ENCODE data around the gene SLC39A7. TPM values are rescaled to one million over a fixed set of nuclear protein-coding genes. Genes with fewer than 3 reads are reported as not detected.

Gene SLC39A7, protein sequence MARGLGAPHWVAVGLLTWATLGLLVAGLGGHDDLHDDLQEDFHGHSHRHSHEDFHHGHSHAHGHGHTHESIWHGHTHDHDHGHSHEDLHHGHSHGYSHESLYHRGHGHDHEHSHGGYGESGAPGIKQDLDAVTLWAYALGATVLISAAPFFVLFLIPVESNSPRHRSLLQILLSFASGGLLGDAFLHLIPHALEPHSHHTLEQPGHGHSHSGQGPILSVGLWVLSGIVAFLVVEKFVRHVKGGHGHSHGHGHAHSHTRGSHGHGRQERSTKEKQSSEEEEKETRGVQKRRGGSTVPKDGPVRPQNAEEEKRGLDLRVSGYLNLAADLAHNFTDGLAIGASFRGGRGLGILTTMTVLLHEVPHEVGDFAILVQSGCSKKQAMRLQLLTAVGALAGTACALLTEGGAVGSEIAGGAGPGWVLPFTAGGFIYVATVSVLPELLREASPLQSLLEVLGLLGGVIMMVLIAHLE
- 107 to 124 TPM (median 114 TPM) in 5 replicates for total RNA-seq (2022; extraction: Qiagen RNA extraction; ENCODE audit: low read depth)

GRCh38 chr6:33200219-33201146 lies at the start of gene SLC39A7, which contains the start of gene RXRB:
SLC39A7 (plus strand) TSS chr6:33200867; CDS start chr6:33201246, 379 bp downstream.
RXRB (minus strand) TSS chr6:33200665; CDS start chr6:33200476, 189 bp downstream.

DNA sequence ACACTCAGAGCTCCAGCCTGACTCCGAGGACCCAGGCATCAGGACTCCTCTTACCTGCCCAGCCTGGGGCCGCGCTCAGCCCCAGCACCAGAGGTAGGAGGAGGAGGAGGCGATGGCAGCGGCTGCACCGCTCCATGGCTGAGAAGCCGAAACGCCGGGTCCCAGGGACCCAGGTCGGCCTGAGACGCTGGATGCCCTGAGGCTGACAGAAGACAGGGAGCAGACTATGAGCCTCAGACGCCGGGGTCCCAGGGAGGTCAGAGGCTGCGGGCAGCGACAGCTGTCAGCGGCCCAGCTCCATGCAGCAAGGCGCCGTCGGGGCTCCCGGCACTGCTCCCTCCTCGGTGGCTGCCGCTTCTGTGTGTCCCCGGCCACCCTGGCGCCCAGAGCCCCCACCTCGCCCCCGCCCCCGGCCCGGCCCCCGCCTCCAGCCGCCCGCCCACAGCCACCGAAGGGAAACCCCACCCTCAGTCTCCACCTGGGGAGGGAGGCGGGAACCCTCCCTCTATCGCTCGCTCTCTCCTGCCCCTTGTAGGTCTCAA lies 8.5 kb upstream of the SLC39A7 start, which contains the start of gene COL11A2:
Gene COL11A2 (minus strand): TSS at position 363 of the 542 bp plus-strand sequence. CDS start 227 bp downstream, at position 136.

GRCh38 chr6:33204415-33205190 lies 3.9 kb downstream of the SLC39A7 start, which contains the start of gene HSD17B8:
HSD17B8 (plus strand) TSS chr6:33204655; CDS start chr6:33204669, 14 bp downstream.

GRCh38 chr6:33208091-33208967 lies 7.7 kb downstream of the SLC39A7 start, which contains the start of gene RING1:
RING1 (plus strand) TSS chr6:33208500; CDS start chr6:33208823, 323 bp downstream.

Other genes with a start within 250 kb of the SLC39A7 start
- gene HLA-DMA, start 247.8 kb upstream of the SLC39A7 start, total RNA-seq (2022; extraction: Qiagen RNA extraction; ENCODE audit: low read depth) = 2.2 to 3.7 TPM (median 3.3 TPM) in 5 replicates
- 130 to 163 TPM (median 144 TPM) in 5 replicates for gene BRD2, start 232.3 kb upstream of the SLC39A7 start, total RNA-seq (2022; extraction: Qiagen RNA extraction; ENCODE audit: low read depth)
- not detected in 5 replicates for gene HLA-DOA, start 191.3 kb upstream of the SLC39A7 start, total RNA-seq (2022; extraction: Qiagen RNA extraction; ENCODE audit: low read depth)
- 0.10 TPM in 1 of 5 replicates, not detected in the others for gene HLA-DPA1, start 127.2 kb upstream of the SLC39A7 start, total RNA-seq (2022; extraction: Qiagen RNA extraction; ENCODE audit: low read depth)
- gene HLA-DPB1, start 124.9 kb upstream of the SLC39A7 start, total RNA-seq (2022; extraction: Qiagen RNA extraction; ENCODE audit: low read depth) = not detected in 5 replicates
- 0.72 to 1.3 TPM (median 0.89 TPM) in 5 replicates for gene COL11A2, start 8.4 kb upstream of the SLC39A7 start, total RNA-seq (2022; extraction: Qiagen RNA extraction; ENCODE audit: low read depth)
- 15.3 to 22.5 TPM (median 21.5 TPM) in 5 replicates for gene RXRB, start 202 bp upstream of the SLC39A7 start, total RNA-seq (2022; extraction: Qiagen RNA extraction; ENCODE audit: low read depth)
- gene HSD17B8, start 3.8 kb downstream of the SLC39A7 start, total RNA-seq (2022; extraction: Qiagen RNA extraction; ENCODE audit: low read depth) = 13.1 to 16.0 TPM (median 14.4 TPM) in 5 replicates
- gene RING1, start 7.6 kb downstream of the SLC39A7 start, total RNA-seq (2022; extraction: Qiagen RNA extraction; ENCODE audit: low read depth) = 20.4 to 27.4 TPM (median 26.6 TPM) in 5 replicates
- 15.2 to 19.0 TPM (median 18.3 TPM) in 5 replicates for gene VPS52, start 71.0 kb downstream of the SLC39A7 start, total RNA-seq (2022; extraction: Qiagen RNA extraction; ENCODE audit: low read depth)
- 2,439 to 2,832 TPM (median 2,552 TPM) in 5 replicates for gene RPS18, start 71.2 kb downstream of the SLC39A7 start, total RNA-seq (2022; extraction: Qiagen RNA extraction; ENCODE audit: low read depth)
- gene B3GALT4, start 76.3 kb downstream of the SLC39A7 start, total RNA-seq (2022; extraction: Qiagen RNA extraction; ENCODE audit: low read depth) = 0.48 to 0.70 TPM (median 0.67 TPM) in 5 replicates
- gene WDR46, start 88.4 kb downstream of the SLC39A7 start, total RNA-seq (2022; extraction: Qiagen RNA extraction; ENCODE audit: low read depth) = 53.1 to 58.4 TPM (median 55.3 TPM) in 5 replicates
- gene PFDN6, start 88.7 kb downstream of the SLC39A7 start, total RNA-seq (2022; extraction: Qiagen RNA extraction; ENCODE audit: low read depth) = 98.0 to 119 TPM (median 106 TPM) in 5 replicates
- gene RGL2, start 98.1 kb downstream of the SLC39A7 start, total RNA-seq (2022; extraction: Qiagen RNA extraction; ENCODE audit: low read depth) = 13.2 to 15.1 TPM (median 13.8 TPM) in 5 replicates
- gene TAPBP, start 113.2 kb downstream of the SLC39A7 start, total RNA-seq (2022; extraction: Qiagen RNA extraction; ENCODE audit: low read depth) = 40.3 to 49.1 TPM (median 44.2 TPM) in 5 replicates
- gene ZBTB22, start 116.9 kb downstream of the SLC39A7 start, total RNA-seq (2022; extraction: Qiagen RNA extraction; ENCODE audit: low read depth) = 3.3 to 4.9 TPM (median 3.9 TPM) in 5 replicates
- gene DAXX, start 122.1 kb downstream of the SLC39A7 start, total RNA-seq (2022; extraction: Qiagen RNA extraction; ENCODE audit: low read depth) = 36.9 to 41.1 TPM (median 39.0 TPM) in 5 replicates
- gene KIFC1, start 191.0 kb downstream of the SLC39A7 start, total RNA-seq (2022; extraction: Qiagen RNA extraction; ENCODE audit: low read depth) = 38.1 to 49.0 TPM (median 43.7 TPM) in 5 replicates
- gene PHF1, start 210.1 kb downstream of the SLC39A7 start, total RNA-seq (2022; extraction: Qiagen RNA extraction; ENCODE audit: low read depth) = 18.0 to 19.4 TPM (median 18.5 TPM) in 5 replicates
- gene CUTA, start 217.2 kb downstream of the SLC39A7 start, total RNA-seq (2022; extraction: Qiagen RNA extraction; ENCODE audit: low read depth) = 183 to 231 TPM (median 202 TPM) in 5 replicates
- 4.2 to 7.9 TPM (median 5.1 TPM) in 5 replicates for gene SYNGAP1, start 219.2 kb downstream of the SLC39A7 start, total RNA-seq (2022; extraction: Qiagen RNA extraction; ENCODE audit: low read depth)

Data from A549 treated with DMSO at 1 μM for 4 hours (cell line).